WTC11 (cell line): ENCODE results near the gene DNM3.

ENCODE experiments used
- AFF4 ChIP-seq: sonication (generic); formaldehyde crosslinking; IDR thresholded peaks from 2 replicates; pipeline ENCODE4 v1.8.1; 2023; ENCODE audit warnings: mild to moderate bottlenecking, missing genetic modification reagents, borderline replicate concordance
- ERG ChIP-seq: fragments of 250-450 bp; sonication (Bioruptor Pico); IDR thresholded peaks from 2 replicates; pipeline ENCODE4 v1.8.0; 2021; ENCODE audit warnings: mild to moderate bottlenecking
- FOXK1 ChIP-seq: sonication (generic); formaldehyde crosslinking; IDR thresholded peaks from 2 replicates; pipeline ENCODE4 v1.8.0; 2022; ENCODE audit warnings: mild to moderate bottlenecking, moderate library complexity, missing genetic modification reagents
- MAX ChIP-seq: sonication (generic); formaldehyde crosslinking; IDR thresholded peaks from 2 replicates; pipeline ENCODE4 v1.8.0; 2022; ENCODE audit warnings: mild to moderate bottlenecking, missing genetic modification reagents
- SMAD3 ChIP-seq: sonication (generic); formaldehyde crosslinking; IDR thresholded peaks from 2 replicates; pipeline ENCODE4 v1.8.0; 2022; ENCODE audit warnings: missing genetic modification reagents, mild to moderate bottlenecking, borderline replicate concordance
- TF ChIP-seq, protein P1 (sequence below): sonication (generic); formaldehyde crosslinking; IDR thresholded peaks from 2 replicates; pipeline ENCODE4 v1.8.1; 2023; ENCODE audit warnings: mild to moderate bottlenecking, missing genetic modification reagents, moderate library complexity

DNA sequence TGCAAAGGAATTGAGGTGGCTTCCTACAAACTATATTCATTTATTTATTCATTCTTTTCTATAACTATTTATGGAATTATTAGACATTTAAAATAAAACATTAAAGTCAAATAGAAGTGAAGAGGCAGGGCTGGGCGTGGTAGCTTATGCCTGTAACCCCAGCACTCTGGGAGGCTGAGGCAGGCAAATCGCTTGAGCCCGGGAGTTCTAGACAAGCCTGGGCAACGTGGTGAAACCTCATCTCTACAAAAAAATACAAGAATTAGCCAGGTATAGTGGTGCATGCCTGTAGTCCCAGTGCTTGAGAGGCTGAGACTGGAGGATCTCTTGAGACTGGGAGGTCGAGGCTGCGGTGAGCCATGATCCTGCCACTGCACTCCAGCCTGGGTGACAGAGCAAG lies 23.8 kb downstream of the DNM3 start:
- no peak for TF ChIP-seq SMAD3 (CRISPR knock-in tag)
- TF ChIP-seq MAX (CRISPR knock-in tag), result no peak
- TF ChIP-seq FOXK1 (CRISPR knock-in tag), result no peak
- TF ChIP-seq ERG, result no peak
- TF ChIP-seq AFF4 (CRISPR knock-in tag), result no peak
- TF ChIP-seq, protein P1, sequence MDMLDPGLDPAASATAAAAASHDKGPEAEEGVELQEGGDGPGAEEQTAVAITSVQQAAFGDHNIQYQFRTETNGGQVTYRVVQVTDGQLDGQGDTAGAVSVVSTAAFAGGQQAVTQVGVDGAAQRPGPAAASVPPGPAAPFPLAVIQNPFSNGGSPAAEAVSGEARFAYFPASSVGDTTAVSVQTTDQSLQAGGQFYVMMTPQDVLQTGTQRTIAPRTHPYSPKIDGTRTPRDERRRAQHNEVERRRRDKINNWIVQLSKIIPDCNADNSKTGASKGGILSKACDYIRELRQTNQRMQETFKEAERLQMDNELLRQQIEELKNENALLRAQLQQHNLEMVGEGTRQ, result no peak
